NCI-H146 treated with DMSO at 0.1 percent for 48 hours (cell line): ENCODE data around the gene HOXA4.

Experiments
- DNase-seq: peaks from one replicate; lab custom pipeline; 2025; ENCODE audit not compliant: unreplicated experiment; lab: John Stamatoyannopoulos, UW

The HOXA4 gene

DNA sequence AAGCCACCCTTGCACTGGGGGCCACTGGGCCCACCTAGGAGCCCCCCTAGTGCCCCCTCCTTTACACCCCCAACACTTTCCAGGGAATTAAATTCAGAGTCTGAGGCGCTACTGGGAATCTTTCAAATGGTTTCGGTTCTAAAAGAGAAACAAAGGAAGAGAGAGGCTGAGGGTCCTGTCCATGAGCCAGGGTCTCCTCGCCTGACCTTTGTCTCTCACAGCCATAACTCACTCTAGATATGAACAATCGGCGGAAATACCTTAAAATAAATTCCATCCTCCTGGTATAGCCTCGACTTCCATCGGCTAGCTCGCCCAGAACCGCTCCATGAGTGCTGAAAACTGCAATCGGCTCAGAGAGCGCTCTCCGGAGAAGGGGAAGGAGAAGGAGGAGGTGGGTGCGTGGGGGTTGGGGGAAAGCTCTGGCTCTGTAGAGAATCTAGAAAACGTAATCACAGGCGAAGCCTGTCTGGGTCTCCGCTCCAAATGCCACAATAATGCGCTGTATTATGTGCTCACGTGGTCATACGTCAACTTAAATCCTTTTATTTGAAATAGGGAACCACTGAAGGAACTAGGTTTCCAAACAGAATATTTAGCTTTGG lies 12.6 kb downstream of the HOXA4 start:
- DNase-seq, result no peak

DNA sequence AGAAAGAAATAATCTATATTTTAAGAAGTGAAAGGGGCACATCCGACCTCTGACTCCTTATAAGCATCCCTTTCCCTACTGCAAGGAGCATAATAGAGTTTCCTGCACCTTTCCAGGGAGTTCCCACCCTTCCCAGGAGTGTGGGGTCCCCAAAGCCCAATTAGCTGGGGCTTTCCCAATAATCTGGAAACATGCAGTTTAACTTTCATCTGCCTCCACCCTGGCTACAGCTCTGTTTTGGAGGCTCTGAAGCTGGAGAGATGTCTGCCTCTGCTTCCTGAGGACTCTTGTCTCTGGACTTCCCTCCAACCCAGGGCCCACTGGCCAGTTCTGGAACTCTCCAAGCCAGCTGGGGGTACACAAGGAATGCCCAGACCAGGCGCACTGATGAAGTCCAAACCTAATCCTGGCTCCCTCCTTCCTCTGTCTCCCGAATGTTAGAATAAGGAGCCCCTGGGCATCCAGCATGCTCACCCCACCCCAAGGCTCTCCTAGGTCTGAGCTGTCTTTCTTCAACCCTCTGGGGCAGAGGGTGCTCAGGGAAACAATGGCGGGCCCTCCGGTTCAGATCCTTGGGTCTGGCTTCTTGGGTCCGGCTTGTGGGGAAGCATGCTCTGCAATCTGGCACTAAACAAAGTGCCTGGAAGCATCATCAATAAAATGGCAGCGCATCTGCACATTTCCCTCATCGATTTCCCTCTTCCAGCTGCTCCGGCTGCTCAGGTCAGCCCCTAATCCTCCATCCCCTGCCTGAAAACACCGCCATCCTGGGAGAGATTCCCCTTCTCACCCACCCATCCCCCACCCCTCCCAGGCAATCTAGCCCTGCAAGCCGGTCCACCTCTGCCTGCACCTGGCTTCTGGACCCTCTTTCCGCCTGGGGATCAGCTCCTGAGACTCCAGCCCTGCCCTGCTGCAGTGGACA lies 13.3 kb downstream of the HOXA4 start:
- DNase-seq, result no peak

DNA sequence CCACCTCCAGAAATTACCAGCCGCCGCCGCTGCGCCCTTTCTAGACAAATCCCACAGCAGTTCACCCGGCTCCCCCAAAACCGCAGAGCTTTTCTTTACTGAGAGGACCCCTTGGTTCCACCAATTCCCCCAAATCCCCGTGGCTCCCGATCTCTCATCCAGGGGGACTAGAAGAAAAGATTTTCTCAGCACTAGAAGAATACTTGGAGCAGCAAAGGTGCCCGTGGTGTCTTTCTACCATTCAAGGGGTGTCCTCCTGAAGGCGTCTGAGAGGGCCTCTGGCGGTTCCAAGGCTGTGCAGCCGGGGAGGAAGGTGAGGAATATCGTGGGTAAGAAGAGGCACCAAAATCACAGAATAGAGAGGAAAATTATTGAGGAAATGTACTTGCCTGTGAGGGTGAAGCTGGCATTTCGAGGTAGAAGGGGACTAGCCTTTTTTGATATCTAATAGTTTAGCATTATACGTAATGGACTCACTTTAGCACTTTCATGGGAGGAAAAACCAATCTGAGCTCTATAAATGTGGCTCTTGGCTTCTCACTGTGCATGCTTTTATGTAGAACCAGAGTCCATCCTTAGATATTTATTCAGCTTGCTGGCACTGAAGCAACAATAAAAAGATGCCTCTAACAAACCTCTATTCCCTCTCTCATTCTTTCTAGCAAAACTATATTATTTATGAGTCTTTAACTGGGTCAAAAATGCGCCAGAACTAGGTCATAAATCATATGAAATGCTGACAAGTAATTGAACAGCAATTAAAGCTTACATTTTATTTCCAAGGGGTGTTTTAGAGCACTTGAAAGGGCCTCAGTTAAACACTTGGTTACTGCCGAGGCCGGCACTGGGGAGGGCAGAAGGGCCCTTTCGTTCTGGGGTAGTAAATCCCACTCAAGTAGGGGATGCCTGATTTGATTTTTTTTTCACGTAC lies 14.3 kb downstream of the HOXA4 start:
- no peak for DNase-seq

DNA sequence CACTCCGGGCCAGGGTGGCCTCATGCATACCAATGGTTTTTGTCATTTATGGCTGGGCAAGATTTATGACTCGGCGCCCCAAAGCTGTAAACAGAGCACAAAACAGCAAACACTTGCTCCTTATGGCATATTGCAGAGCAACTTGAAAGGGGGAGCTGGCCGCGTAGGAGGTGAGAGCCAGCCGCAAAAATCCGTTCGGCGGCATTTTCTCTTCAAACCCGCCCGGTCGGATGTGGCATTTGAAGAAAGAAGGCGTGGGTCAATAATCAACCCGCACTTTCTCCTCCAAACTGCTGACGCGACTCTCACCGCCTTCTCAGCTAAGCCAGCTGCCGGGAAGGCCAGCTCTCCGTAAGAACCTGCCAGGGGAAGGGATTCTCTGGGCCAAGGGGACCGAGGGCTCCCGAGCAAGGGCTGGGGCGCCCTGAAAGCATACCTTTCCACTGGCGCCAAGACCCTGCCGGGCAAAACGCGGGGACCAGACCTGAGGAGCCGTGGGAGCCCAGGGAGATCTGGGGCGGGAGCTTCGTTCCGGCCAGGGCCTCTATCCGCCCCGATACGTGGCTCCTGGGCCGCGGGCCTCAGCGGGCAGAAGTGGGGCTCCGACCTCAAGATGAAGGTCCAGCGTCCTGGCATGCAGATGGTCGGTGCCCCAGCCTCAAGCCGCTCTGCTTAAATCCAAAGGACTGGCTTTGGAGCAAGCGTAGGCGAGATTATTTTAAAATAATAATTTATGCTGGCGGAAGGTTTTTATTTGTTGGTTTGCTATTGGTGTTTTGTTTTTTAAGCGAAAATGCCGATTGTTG lies 15.1 kb downstream of the HOXA4 start:
- no peak for DNase-seq

DNA sequence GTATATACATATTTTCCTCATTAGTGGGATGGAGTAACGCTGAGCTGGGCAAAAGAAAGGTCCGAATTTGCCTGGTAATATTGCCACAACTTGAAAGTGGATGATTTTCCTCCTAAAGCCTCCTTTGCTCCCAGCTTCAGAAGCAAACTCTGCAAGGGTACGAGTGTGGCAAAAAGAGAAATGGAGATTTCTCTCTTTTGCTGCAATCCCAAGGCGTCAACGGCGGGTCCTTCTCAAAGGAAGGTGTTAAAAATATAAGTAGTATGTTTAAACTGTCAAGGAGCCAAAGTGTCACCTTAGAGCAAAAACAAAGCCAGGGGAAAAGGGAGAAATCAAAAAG lies 15.7 kb downstream of the HOXA4 start:
- no peak for DNase-seq

DNA sequence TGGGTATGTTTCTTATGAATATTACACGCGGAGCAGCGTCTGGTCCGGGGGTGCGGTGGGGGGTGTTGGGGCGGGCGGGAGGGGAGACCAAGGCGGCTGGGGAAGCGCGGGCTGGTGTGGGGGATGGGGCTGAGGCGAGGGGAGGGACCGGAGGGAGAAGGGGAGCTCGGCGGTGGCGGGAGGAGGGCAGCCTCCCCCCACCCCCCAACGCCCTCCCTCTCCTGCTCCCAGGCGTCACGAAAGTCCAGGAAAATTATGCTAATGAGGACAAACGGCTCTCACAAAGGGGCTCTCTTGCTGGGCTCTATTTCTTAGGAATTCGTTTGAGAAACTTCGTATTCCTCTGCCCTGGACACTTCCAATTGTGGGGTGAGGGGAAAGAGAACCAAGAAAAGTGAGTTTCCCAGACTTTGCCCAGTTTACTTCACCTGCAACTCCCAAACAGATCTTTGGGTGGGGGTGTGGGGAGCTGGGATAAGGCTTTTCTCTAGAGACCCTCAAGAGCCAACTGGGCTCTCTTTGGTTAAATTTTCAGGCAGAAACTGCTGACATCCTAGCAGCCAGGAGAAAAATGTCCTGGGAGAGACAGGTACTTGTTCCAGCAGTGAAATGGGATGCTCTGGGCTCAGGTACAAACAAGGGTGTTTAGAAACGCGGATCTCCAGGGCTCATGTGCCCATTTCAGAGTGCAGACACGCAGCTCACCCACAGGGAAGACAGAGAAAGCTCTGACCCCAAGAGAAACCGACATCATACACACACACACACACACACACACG lies 16.4 kb downstream of the HOXA4 start:
- DNase-seq, result peak; percentile 10

DNA sequence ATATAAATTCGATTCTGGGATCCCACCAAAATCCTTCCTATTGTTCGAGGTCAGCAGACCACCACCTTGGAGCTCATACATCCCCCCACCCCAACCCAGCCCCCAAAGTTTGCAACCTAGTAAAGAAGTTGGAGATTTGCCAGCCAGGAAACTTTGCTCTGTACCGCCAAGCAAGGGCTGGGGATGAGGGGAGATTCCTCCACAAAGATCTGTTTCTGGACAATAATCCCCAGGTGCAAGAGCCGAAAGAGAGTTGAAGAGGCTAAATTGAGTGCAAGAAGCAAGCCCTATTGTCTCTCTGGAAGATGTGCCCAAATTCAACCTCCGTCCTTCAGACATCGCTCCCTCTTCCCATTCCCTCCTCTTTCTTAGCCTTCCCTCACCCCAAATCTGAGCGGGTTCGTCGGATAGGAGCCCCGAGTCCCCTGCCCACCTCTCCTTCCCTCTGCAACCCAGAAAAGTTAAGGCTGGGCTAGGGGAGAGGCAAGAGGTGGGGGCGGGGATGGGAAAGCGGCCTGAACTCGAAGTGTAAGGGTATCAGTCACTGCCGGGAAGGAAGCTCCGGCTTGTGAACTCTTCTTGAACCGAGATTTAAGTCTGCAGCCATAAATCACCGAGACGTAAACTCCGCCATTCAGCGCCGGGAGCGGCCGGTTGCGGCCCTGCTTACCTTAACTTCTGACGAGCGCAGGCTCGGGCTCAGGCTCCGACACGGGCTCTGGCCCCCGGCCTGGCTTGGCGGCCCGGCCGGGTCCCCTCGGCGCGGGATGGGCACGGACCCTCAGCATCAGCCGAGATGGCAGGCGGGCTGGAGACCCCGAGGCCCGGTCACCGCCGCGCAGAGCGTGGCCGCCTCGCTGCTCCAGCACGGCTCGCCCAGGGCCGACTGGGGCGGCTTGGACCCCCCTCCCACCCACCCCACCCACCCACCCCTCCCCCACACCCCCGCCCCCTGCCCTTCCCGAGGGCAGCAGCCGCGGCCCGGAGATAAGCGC lies 17.3 kb downstream of the HOXA4 start:
- peak; percentile 8 for DNase-seq

DNA sequence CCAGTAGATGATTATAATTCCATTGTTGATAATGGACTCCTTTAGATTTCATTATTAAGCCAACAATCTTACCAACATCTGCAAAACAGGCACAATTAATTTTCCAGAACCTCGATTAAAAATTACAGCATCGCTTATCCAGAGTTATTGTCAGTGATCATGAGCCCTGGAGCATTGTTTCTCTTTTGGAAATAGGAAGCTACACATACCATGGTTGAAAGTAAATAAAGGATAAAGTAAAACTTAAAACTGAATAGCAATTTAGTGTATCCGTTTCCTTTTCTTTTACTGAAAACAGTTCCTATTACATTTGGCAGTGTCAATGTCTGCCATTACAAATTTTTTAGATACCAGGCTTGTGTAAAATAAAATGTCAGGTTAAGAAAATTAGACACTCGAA lies 18.2 kb downstream of the HOXA4 start:
- no peak for DNase-seq

DNA sequence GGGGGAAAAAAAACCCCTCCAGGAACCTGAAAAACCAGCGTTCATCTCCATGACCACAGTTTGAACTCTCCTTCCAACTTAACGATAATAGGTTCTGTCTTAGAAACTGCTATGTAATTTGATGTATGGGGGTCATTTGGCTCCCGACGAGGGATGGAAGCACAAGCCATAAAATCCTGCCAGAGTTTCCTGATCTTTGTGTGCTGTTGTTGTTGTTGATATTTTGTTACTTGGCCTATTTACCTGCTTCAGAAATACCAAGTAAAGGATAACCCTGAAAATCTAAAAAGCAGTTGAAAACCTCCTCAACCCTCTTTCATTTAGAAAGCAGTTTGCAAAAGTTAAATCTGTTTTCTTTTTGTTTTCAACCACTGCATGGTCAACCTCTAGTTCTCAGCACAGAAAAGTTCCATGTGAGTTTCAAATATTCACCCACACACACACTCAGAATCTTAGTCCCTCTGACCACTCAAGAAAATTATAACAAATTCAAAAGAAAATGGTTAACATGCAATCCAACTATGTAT lies 18.7 kb downstream of the HOXA4 start:
- no peak for DNase-seq

DNA sequence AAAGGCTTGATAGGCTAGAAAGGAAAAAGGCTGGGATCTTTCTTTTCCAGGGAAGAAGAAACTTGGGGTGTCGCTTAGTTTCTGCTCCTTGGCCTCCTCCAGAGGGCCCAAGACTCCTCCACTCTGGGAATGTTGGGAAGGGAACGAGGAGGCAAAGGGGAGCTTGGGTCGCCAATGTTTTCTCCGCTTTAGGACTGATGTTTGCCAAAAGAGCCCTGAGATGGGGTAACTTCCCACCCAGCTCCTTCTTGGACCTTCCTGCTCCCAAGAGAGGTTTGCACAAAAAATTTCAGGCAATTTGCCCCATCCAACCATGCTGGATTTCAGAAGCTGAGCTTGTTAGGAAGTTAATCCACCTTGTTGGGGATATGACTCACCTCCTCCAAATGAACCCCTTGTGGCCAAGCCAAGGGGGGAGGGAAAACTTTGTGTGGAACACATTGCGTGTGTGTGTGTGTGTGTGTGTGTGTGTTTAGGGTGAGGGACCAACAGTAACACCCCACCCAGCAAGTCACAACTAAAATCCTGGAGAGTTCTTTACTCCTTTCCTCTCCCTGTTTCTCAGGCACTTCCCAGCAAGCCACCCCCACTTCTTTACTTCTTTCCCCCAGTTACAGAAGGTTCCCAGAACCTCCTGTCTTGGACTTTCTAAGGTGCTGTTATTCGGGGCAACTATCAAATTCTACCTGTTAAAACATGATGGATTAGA lies 19.4 kb downstream of the HOXA4 start:
- DNase-seq, result no peak

DNA sequence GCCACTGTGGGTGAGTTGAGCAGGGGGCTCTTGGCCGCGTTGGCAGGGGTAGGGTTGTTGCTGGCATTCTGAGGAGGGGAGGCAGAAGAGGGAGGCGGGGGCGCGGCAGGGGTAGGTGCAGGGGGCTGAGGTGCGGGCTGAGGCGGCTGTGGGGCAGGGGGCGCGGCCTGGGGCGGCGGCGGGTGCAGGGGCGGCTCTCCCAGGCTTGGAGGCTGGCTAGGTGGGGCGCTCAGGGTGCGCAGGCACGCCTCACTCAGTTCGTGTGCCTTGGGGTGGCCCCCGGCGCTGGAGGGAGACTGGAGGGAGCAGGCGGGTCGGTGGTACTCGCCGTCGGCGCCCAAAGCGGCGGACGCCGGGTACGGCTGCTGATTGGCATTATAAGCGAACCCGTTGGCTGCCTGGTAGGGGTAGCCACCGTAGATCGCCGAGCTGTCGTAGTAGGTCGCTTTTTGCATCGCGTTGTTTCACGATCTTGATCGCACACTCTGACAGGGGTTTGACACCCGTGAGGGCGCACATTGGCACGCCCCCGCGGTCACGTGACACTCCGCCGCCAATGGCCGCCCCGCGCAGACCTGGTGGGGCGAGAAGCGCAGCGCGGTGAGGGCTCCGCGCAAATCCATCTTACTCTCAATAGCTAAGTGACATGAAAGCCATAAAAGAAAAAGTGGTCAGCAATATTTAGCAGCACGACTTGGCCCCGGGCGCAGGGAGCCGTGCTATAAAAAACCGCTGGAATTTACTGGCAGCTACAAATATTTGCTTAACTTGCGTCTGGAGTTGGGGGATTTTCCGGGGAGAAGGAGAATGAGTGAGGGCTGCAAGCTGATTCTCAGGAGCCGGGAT lies 20.1 kb downstream of the HOXA4 start:
- no peak for DNase-seq

DNA sequence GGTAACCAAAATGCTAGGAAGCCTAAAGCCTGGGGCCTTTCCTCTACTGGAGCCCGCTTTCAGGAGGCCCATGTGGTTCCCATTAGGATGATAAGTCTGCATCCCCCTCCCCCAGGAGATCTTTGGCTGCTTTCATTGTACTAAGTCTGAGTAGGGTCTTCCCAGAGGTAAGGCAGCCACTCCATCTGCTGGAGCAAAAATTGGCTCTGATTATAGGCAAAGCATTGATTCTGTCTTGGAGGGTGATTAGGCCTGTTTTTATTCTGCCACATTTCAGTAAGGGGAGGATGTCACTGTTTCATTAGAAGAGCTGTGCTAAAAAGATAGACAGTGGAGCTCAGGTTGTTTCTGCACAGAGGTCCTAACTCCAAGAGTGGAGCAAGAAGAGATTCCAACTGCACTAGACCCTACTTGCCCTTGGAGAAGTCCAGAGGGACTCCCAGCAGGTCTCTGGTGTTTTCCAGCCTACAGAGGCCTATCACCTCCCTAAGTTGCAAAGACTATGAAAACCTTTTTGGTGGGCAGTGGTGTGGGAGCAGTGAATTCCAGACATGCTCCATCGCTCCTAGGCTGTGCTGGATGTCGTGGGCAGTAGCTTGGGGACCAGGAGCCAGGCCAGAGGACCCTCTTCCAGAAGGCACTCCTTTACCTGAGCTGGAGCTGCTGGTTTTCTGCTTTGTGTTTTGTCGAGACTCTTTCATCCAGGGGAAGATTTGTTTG lies 20.9 kb downstream of the HOXA4 start:
- DNase-seq, result no peak

DNA sequence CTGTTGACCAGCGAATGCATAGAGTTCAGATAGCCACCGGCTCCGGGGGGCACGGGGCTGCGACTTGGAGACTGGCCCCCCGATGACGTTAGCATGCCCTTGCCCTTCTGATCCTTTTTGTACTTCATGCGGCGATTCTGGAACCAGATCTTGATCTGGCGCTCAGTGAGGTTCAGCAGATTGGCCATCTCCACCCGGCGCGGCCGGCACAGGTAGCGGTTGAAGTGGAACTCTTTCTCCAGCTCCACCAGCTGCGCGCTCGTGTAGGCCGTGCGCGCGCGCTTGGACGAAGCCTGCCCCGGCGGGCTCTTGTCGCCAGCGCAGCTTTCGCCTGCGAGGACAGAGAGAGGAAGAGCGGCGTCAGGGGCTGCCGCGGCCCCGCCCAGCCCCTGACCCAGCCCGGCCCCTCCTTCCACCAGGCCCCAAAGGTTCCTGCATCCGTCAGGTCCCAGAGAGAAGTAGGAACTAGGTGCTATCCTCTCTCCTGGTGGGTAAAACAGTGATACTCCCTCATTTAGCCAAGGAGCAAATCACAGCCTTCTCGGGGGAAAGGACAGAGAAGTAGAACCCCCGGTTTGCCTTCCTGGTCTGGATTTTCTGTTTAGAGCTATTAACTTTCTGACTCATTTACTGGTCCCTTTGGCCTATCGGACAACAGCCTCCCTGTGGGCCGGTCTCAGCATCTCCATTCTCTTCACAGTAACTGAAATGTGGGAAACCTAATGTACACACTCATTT lies 22.0 kb downstream of the HOXA4 start:
- no peak for DNase-seq

DNA sequence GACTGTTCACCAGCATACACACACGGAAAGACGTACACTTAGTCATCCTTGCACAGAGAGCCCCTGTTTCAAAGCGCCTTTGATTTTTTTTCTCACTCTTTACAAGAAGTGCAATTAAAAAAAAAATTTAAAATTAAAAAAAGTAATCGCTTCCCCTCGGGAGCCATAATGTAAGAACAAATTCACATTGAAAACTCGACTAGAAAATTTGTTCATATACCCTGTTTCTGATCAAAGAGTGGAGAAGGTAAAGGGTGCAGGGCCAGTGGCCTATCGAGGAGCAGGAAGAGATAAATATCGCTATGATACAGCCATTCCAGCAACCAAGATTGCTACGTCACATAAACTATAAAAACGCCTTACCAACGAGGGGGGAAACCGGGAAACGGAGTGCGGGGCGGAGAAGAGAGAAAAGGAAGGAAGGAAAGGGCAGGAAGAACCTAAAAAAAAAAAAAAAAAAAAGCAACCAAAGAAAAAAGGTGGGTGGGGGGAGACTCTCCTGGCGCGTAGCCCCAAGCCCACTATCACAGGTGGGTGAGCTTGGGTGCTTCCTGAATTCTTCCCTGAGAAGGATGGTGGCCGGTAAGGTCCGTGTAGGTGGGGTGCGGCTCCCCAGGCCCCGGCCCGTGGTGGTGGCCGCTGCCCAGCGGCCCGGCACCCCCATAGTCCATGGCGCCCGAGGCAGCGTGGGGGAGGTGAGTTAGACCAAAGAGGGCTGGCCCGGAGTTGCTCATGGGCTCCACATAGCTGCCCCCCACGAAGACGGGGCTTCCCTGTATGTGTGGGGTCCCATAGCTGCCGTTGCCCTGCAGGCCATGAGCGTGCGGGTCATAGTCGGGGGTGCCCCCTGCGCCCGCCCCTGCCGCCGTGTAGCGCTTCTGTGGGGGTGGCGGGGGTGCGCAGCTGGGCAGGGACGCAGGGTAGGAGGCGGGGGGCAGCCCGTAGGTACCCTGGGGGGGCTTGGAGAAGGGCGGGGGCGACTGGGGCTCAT lies 22.9 kb downstream of the HOXA4 start:
- DNase-seq, result no peak

DNA sequence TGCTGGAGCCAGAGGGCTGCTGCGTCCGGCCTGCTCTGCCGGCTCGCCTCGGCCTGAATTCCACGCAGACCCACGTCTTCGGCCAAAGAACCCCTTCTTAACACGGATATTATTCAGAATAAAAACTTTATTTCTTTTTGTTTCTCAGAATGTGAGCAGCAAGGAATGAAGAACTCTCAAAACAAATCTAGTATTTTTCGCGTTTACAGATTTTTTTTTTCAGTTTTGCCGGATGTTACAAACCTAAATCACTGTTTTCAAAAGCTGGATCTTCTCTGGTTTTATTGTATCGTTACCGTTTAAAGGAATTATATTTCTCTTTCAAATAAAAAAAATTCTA lies 23.7 kb downstream of the HOXA4 start:
- no peak for DNase-seq
